Measurements from ENCODE around the gene WDR54. TPM values are rescaled to one million over a fixed set of nuclear protein-coding genes. Genes with fewer than 3 reads are reported as not detected.

Gene WDR54
- total RNA-seq = 30.7 TPM

- peak; percentile 82 for DNase-seq
Observed at GRCh38 chr2:74421221-74421870, at the start of gene WDR54, which contains the start of gene C2orf81. TSS of gene WDR54 (plus strand) at chr2:74421730. CDS start at chr2:74422154, 424 bp downstream. TSS of gene C2orf81 (minus strand) at chr2:74421619. CDS start at chr2:74421560, 59 bp downstream.

- no peak for DNase-seq
Observed at GRCh38 chr2:74372674-74373073, 48.9 kb upstream of the WDR54 start.

- no peak for DNase-seq
Observed at GRCh38 chr2:74373221-74373676, 48.3 kb upstream of the WDR54 start.

GRCh38 chr2:74373985-74374384 is 47.5 kb upstream of the WDR54 start:
- no peak for DNase-seq

- DNase-seq = peak; percentile 92
Observed at GRCh38 chr2:74374509-74375205, 46.9 kb upstream of the WDR54 start.

GRCh38 chr2:74375838-74376237 is 45.7 kb upstream of the WDR54 start:
- no peak for DNase-seq

GRCh38 chr2:74378007-74378406 is 43.5 kb upstream of the WDR54 start:
- no peak for DNase-seq

- peak; percentile 82 for DNase-seq
Observed at GRCh38 chr2:74379851-74380789, 41.4 kb upstream of the WDR54 start, which contains the start of gene DCTN1. TSS of gene DCTN1 (minus strand) at chr2:74380311. CDS start at chr2:74380037, 274 bp downstream.

GRCh38 chr2:74381751-74382150 is 39.8 kb upstream of the WDR54 start:
- DNase-seq = no peak

GRCh38 chr2:74383254-74383653 is 38.3 kb upstream of the WDR54 start:
- DNase-seq = no peak

GRCh38 chr2:74384051-74384450 is 37.5 kb upstream of the WDR54 start:
- DNase-seq = no peak

GRCh38 chr2:74385396-74385795 is 36.1 kb upstream of the WDR54 start:
- DNase-seq = peak; percentile 85

- no peak for DNase-seq
Observed at GRCh38 chr2:74387346-74387745, 34.2 kb upstream of the WDR54 start.

- DNase-seq = no peak
Observed at GRCh38 chr2:74390606-74391005, 30.9 kb upstream of the WDR54 start.

- no peak for DNase-seq
Observed at GRCh38 chr2:74391209-74391579, 30.3 kb upstream of the WDR54 start.

- DNase-seq = peak; percentile 89
Observed at GRCh38 chr2:74391580-74392448, 29.7 kb upstream of the WDR54 start.

- DNase-seq = no peak
Observed at GRCh38 chr2:74392449-74392743, 29.1 kb upstream of the WDR54 start.

GRCh38 chr2:74393525-74393924 is 28.0 kb upstream of the WDR54 start:
- no peak for DNase-seq

GRCh38 chr2:74396149-74396548 is 25.4 kb upstream of the WDR54 start:
- DNase-seq = no peak

- DNase-seq = no peak
Observed at GRCh38 chr2:74399785-74400184, 21.7 kb upstream of the WDR54 start.

GRCh38 chr2:74401891-74402290 is 19.6 kb upstream of the WDR54 start:
- no peak for DNase-seq

GRCh38 chr2:74406035-74406434 is 15.5 kb upstream of the WDR54 start:
- no peak for DNase-seq

Measured in occipital lobe (tissue), 2 donors.